Epithelial cell of prostate (primary cell): ENCODE measurements around the gene ATOH1.

Source experiments
- DNase-seq: peaks from one replicate; pipeline ENCODE4 v3.0.0-alpha.2; 2011; ENCODE audit warnings: low read depth, low spot score
- H3K27ac ChIP-seq: fragments of 450-650 bp; 2 replicates; pipeline ENCODE4 v1.5.1; 2017; ENCODE audit warnings: mild to moderate bottlenecking

Gene ATOH1

DNA sequence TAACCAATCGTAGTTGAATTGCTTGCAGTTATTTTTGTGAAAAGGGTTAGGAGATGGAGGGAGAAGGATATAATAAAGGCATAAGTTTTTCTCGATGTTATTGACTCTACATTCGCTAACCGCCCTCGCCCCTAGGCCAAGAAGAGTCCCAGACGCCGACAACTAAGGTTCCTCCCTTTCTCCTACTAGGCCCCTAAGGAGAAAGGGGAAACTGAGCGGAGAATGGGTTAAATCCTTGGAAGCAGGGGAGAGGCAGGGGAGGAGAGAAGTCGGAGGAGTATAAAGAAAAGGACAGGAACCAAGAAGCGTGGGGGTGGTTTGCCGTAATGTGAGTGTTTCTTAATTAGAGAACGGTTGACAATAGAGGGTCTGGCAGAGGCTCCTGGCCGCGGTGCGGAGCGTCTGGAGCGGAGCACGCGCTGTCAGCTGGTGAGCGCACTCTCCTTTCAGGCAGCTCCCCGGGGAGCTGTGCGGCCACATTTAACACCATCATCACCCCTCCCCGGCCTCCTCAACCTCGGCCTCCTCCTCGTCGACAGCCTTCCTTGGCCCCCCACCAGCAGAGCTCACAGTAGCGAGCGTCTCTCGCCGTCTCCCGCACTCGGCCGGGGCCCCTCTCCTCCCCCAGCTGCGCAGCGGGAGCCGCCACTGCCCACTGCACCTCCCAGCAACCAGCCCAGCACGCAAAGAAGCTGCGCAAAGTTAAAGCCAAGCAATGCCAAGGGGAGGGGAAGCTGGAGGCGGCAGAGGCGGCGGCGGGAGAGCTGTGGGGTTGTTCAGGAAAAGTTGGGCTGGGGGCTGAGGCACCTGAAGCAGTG, 5.9 kb downstream of the ATOH1 start:
- DNase-seq: no peak
- no peak overlapping the region for H3K27ac ChIP-seq

DNA sequence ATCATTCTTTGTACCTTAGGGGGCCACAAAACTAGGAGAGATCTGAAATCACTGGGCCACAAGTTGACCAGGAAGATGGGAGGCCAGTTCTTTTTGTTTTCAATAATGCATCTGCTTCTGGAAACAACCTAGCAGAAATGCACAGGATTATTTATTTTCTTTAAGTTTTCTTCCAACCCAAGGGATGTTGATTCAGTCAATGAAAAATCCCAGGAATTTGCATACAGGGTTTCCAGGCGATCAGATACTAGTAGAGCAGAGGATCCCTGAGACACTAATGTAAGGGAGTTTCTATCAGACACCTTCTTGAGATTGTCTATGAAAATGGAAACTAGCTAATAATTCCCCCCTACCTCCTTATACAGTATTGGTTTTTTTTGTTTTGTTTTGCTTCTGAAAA, 7.4 kb downstream of the ATOH1 start:
- H3K27ac ChIP-seq: no peak overlapping the region
- DNase-seq: no peak

DNA sequence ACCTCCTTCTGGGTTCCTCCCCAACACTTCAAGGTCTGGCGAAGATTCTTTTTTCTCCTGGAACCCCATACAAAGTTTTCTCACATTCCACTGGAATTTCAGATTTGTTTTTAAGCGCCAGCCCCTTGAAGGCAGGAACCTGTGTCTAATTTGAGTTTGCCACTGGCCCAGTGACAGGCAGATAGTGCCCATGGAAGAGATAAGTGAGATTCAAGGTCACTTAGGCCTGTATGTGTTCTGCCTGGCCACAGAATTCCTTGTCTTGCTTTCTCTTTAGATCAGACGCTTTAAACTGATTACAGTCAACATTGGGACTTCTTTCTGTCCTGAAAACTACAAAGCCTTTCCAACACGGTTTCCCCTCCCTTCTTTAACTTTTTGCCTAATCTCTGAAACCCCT, 11.2 kb downstream of the ATOH1 start:
- DNase-seq: no peak
- no peak overlapping the region for H3K27ac ChIP-seq

DNA sequence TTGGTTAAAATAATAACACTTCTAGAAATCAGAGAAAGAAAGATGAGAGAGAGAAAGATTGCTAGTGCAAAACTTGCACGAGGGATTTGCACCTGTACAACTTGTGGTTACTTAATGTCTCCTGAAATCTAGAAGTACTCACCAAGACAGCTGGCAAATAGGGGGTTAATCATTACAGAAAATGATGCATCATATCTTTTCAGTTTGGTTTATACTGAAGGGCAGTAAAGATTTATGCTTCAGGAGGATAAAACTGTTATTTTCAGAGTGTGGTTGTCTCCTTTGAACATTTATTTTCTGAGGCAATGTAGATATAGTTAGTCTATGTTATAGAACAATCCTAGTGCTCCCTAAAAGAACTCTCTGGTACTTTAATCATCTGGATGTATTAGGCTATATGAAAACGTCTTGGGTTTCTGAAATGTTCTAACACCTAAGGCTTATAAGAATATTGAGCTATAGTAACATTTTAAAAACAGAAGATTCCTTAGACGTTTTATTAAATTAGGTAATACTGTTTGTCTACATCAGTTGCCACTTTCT, 13.3 kb downstream of the ATOH1 start:
- H3K27ac ChIP-seq: no peak overlapping the region
- no peak for DNase-seq

DNA sequence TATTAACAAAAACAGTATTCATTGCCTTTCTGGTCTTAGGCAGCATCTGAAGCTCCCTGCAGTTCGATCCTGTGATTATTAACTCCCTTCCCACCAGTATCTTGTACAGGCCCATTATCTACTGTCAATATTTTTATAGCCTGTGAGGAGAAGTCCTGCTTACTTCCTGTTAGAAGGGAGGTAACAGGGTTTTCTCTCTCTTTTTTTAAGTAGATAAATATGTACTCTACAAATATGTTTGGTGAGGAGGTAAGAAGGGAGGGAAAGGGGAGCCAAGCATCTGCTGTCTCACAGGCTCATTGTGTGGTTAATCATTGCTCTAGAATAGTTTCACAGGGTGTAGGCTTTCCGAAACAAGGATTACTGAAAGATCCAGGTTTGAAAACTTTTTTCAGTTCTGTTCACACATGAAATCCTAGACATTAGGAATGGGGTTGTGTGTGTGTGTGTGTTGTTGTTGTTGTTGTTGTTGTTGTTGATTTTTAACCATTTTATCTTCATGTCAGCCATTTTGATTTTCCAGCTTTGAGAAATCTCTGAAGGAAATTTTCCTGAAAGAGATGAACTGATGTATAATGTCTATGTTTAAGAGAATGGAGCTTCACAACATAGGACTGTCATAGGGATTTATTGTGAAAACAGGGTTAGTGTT, 14.2 kb downstream of the ATOH1 start:
- no peak for DNase-seq
- no peak overlapping the region for H3K27ac ChIP-seq

DNA sequence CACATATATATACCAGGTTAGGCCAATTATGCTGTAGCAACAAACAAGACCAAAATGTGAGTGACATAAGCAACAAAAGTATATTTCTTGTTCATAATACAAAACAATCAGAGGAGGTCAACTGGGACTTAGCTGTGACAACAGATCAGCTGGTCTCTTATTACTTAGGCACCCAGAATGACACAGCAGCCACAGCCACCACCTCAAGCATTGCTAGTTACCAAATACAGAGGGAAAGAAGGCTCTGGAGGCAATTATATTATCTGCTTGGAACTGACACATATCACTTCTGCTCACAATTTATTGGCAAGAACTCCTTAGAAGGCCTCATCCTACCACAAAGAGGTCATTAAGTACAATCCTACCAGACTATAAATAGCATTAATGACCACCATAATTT, 15.2 kb downstream of the ATOH1 start:
- DNase-seq: no peak
- no peak overlapping the region for H3K27ac ChIP-seq

DNA sequence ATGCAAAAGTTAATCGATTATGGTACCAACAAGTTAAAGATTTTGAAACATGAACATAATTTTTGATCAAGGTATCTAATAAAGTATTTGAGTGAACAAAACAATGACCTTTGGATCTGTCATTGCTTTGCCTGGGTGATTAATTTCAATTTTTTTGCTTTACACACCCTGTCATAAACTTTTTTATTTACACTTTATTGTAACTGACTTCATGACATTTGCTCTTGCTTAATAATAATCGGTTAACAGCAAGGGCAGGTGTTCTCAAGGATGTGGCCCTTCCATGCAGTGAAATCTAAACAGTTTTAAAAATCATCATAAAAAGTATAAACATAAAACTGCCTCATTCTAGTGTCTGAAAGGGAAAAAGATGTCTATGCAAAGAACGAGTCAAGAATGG, 24.1 kb downstream of the ATOH1 start:
- no peak for DNase-seq
- H3K27ac ChIP-seq: no peak overlapping the region

DNA sequence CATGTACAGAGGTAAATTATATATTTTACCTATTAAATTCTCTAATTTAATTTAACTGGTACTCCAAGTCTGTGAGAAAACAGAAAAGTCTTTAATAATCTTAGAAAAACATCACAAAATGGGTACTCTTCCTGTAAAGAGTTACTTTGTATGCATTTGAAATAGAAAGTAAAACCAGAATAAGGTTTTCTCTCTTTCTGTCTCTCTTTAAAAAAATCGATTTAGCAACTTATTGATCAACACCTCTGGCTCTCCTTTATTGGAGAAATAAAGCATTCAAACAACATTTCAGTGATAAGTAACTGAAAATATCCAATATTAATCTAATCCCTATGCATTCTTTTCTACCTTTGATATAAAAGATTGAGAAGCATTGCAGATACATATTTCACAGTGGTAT, 27.4 kb downstream of the ATOH1 start:
- no peak overlapping the region for H3K27ac ChIP-seq
- no peak for DNase-seq

DNA sequence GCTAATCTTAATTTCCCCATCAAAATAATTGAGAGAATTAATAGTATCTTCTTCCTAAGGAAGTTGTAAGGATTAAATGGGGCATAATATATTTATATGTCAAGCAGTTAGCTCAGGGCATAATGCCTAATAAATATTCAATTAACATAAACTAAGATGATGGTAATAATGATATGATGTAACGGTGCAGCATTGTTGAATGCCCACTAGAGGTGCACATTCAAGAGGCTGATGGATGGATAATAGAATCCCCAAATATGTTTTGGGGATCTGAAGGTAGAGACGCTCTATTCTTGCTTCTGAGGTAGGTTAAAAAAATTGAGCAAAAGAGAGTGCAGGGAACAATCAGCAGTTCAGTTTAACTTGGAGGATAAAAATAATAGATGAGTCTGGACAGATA, 37.1 kb downstream of the ATOH1 start:
- DNase-seq: no peak
- no peak overlapping the region for H3K27ac ChIP-seq

DNA sequence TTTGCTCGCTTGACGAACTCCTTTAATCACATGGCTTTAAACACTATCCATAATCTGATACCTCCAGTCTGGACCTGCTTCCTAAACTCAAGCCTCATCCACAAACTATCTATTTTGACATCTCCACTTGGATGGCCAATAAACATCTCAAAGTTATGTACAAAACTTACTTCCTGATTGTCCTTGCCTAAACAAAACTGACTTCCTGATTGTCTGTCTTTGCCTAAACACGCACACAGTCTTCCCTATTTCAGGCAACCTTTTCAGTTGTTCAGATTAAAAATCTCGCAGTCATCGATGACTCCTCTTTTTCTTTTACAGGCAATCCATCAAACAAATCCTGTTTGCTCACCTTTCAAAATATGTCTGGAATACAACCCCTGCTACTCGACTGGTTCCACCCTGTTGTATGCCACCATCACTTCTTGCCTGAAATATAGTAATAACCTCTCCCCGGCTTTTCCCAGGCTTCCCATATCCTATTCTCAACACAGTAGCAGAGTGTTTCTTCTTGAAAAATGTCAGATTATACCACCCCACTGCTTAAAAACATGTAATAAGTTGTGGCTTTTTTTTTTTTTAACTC, 39.0 kb downstream of the ATOH1 start:
- no peak for DNase-seq

DNA sequence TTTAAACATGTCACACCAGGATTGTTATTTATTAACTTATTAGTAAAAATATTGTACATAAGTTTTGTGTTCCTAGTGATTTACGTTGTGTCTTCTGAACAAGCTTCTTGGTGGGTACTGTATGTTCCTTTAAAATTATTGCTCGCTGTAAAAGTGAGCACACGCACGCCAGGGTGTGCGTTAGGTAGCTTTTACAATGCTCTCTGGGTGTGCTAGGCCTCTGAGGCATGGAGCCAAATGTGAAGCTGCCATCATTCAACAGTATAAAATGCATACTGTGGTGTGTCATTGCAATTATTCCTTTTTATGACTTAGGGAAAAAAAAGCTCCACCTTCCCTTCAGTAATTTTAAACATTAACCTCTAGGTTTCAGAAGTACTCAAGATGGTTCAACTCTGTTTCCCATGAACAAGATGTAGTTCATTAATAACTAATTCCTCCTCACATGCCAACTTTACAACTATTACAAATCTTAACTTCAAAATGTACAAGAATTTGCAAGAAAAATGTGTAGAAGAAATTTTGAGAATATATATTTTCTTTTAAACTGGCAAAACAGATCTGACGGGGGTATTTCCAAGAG, 42.4 kb downstream of the ATOH1 start:
- DNase-seq: no peak
- no peak overlapping the region for H3K27ac ChIP-seq

More for the DNA sequence above, 39.0 kb downstream of the ATOH1 start:
- no peak overlapping the region for H3K27ac ChIP-seq

DNA sequence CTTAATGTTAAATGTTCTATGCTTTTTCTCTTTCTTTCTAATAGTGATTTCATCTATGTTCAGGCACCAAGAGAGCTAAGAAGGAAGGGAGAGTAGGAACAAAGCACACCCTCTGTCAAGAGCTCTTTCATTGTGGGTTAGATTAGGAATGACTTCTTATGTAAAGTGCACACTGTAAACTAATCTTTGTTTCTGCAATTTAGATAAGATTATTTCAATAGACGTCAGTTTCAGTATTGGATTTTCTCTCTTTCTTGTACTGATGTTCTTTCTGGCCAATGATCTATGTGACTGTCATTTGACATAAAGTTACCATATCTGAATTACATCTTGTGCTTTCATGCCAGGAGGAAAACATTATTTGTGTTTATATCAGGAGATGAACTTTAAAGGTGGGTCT, 48.2 kb downstream of the ATOH1 start:
- DNase-seq: no peak
- no peak overlapping the region for H3K27ac ChIP-seq

DNA sequence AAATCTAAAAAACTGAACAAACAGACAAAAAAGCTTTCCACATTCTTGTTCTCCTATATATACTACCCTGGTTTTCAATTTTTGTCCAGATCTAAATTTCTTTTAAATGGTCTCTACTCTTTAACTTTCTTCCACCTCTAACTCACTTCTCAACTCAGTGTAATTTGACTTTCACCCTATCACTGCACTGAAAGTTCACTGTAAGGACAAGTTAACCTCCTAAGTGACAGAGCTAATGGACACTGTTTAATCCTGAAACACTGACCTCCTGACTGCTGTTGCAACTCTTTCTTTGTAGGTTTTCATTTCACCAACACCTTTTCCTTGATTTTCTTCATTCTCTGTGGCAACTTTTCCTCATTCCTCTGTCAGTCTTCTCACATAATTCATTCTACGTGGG, 50.0 kb downstream of the ATOH1 start:
- no peak for DNase-seq
- H3K27ac ChIP-seq: no peak overlapping the region

DNA sequence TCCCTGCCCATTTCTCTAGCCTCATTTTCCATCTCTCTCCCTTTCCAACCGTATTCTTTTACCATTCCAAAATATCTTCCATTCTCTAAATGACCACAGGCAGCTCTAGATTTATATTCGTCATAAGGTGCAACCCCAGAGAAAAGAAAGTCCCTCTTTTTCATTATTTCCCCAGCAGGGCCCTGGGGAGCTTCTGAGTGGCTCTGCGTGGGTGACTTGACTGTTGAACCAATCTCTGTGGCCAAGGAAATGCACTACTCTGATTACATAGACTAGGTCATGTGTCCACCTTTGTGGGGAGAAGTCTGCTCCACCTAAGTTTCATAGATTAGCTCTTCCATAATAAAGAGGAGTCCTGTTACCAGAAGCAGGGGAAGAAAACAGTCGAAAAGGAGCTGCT, 51.4 kb downstream of the ATOH1 start:
- no peak overlapping the region for H3K27ac ChIP-seq
- no peak for DNase-seq
